Sigmoid colon (tissue), 4 donors: Measurements from ENCODE around the gene TRIM41.

Experiments
- CTCF ChIP-seq, 4 experiments: fragments of 450-650 bp in 3 of 4; fragments of 200-600 bp in 1 of 4; IDR thresholded peaks; one replicate each; pipeline ENCODE4 v1.5.1; 2016 to 2019; ENCODE audit warnings: antibody characterized with exemption in 4 of 4, mild to moderate bottlenecking in 3 of 4, moderate library complexity in 2 of 4
- POLR2AphosphoS5 ChIP-seq, 4 donors: sonication (generic); formaldehyde crosslinking; IDR thresholded peaks; one replicate each; pipeline ENCODE4 v1.6.1; 2017; ENCODE audit warnings: antibody characterized with exemption in 4 of 4

GRCh38 chr5:181242031-181242451 lies 19.0 kb downstream of the TRIM41 start:
- TF ChIP-seq CTCF (IDR thresholded peaks at IDR 0.05): no peak
- TF ChIP-seq POLR2AphosphoS5 (IDR thresholded peaks at IDR 0.05): no peak
